GM18526 (cell line): ENCODE measurements around the gene KIF21B.

Source experiments
- POLR2A ChIP-seq: IDR thresholded peaks from 3 replicates; pipeline ENCODE4 v1.6.1; 2011; ENCODE audit not compliant: insufficient read length; ENCODE audit errors: extremely low read depth

Gene KIF21B

GRCh38 chr1:201054091-201054543 lies 30.6 kb upstream of the KIF21B start:
- no peak for TF ChIP-seq POLR2A

GRCh38 chr1:201053155-201053860 lies 29.8 kb upstream of the KIF21B start:
- no peak for TF ChIP-seq POLR2A

- TF ChIP-seq POLR2A = no peak
Measured at GRCh38 chr1:201051399-201051798, 27.9 kb upstream of the KIF21B start.

- no peak for TF ChIP-seq POLR2A
Measured at GRCh38 chr1:201050515-201051277, 27.2 kb upstream of the KIF21B start.

GRCh38 chr1:201049248-201049831 lies 25.8 kb upstream of the KIF21B start:
- TF ChIP-seq POLR2A = no peak

GRCh38 chr1:201048521-201048920 lies 25.0 kb upstream of the KIF21B start:
- TF ChIP-seq POLR2A = no peak

GRCh38 chr1:201044119-201044518 lies 20.6 kb upstream of the KIF21B start:
- no peak for TF ChIP-seq POLR2A

- TF ChIP-seq POLR2A = no peak
Measured at GRCh38 chr1:201042779-201043461, 19.4 kb upstream of the KIF21B start.

- no peak for TF ChIP-seq POLR2A
Measured at GRCh38 chr1:201041011-201041410, 17.5 kb upstream of the KIF21B start.

- no peak for TF ChIP-seq POLR2A
Measured at GRCh38 chr1:201039876-201040275, 16.4 kb upstream of the KIF21B start.

- no peak for TF ChIP-seq POLR2A
Measured at GRCh38 chr1:201039418-201039817, 15.9 kb upstream of the KIF21B start.

GRCh38 chr1:201038186-201038876 lies 14.8 kb upstream of the KIF21B start:
- no peak for TF ChIP-seq POLR2A

GRCh38 chr1:201036188-201036842 lies 12.8 kb upstream of the KIF21B start:
- no peak for TF ChIP-seq POLR2A

- TF ChIP-seq POLR2A = no peak
Measured at GRCh38 chr1:201034671-201035070, 11.2 kb upstream of the KIF21B start.

GRCh38 chr1:201032408-201032807 lies 8.9 kb upstream of the KIF21B start:
- no peak for TF ChIP-seq POLR2A

- no peak for TF ChIP-seq POLR2A
Measured at GRCh38 chr1:201028461-201028889, 5.0 kb upstream of the KIF21B start.
